ENCODE data around the gene KCNJ10. TPM values are rescaled to one million over a fixed set of nuclear protein-coding genes. Genes with fewer than 3 reads are reported as not detected.

KCNJ10 gene
- total RNA-seq, 2 donors from 2014 or later: not detected

DNA sequence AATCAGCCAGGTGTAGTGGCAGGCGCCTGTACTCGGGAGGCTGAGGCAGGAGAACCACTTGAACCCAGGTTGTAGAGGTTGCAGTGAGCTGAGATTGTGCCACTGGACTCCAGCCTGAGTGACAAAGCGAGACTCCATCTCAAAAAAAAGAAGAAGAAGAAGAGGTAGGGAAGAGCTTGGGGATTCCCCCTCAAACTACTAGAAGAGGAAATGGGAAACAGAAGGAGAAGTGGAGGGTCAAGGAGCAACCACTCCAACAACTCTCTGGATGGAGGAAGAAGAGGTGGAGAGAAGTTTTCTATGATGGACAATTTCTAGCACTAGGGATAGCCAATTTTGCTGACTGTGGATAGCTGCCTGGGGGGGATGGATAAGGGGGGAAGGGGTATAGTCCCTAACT, 101.1 kb downstream of the KCNJ10 start:
- Histone ChIP-seq H3K27me3 (replicated peaks; ENCODE audit: insufficient read depth) (no peaks in the 10 kb centered on the region), H3K4me3 (no peak overlapping the region), H3K9me3 (no peaks in the 10 kb centered on the region), H3K4me1 (ENCODE audit: control insufficient read depth in 1 of 2, low read depth in 2 of 2) (no peaks in the 10 kb centered on the region), H3K27ac (no peak overlapping the region), H3K36me3 (no peaks in the 10 kb centered on the region)
- ATAC-seq (ENCODE audit: insufficient number of reproducible peaks, low FRiP score, low read depth) (no peak), DNase-seq (ENCODE audit: low spot score) (no peak)
- TF ChIP-seq, protein P1, sequence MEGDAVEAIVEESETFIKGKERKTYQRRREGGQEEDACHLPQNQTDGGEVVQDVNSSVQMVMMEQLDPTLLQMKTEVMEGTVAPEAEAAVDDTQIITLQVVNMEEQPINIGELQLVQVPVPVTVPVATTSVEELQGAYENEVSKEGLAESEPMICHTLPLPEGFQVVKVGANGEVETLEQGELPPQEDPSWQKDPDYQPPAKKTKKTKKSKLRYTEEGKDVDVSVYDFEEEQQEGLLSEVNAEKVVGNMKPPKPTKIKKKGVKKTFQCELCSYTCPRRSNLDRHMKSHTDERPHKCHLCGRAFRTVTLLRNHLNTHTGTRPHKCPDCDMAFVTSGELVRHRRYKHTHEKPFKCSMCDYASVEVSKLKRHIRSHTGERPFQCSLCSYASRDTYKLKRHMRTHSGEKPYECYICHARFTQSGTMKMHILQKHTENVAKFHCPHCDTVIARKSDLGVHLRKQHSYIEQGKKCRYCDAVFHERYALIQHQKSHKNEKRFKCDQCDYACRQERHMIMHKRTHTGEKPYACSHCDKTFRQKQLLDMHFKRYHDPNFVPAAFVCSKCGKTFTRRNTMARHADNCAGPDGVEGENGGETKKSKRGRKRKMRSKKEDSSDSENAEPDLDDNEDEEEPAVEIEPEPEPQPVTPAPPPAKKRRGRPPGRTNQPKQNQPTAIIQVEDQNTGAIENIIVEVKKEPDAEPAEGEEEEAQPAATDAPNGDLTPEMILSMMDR (IDR thresholded peaks at IDR 0.05): no peak

- ATAC-seq (ENCODE audit: insufficient number of reproducible peaks, low FRiP score, low read depth) (no peak), DNase-seq (ENCODE audit: low spot score) (no peak)
- Histone ChIP-seq H3K27me3 (replicated peaks; ENCODE audit: insufficient read depth) (no peaks in the 10 kb centered on the region), H3K27ac (no peak overlapping the region), H3K9me3 (no peaks in the 10 kb centered on the region), H3K36me3 (no peaks in the 10 kb centered on the region), H3K4me3 (no peak overlapping the region), H3K4me1 (ENCODE audit: control insufficient read depth in 1 of 2, low read depth in 2 of 2) (no peaks in the 10 kb centered on the region)
- TF ChIP-seq, protein P1 (IDR thresholded peaks at IDR 0.05): no peak
Observed at GRCh38 chr1:159965263-159965662, 104.7 kb downstream of the KCNJ10 start.

DNA sequence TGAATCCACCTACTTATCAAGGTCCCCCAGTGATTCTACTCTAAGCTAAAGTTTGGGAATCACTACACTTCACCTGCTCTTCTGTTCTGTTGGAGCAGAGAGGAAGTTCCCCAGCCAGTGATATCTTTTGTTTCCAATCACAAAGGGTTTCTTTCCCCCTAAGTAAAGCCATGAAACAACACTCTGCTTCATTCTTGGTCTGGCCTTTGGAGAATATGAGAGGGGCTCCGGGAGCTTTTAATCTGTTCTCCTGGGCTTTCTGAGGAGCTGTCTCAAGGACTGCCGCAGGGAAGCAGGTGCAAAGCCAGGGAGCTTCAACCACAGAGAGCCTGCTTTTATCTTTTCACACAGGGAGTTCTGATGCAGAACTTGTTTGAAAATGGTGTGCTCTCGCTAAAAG, 105.8 kb downstream of the KCNJ10 start:
- ATAC-seq (ENCODE audit: insufficient number of reproducible peaks, low FRiP score, low read depth): no peak
- no peaks in the 10 kb centered on the region for H3K36me3 ChIP-seq
- H3K9me3 ChIP-seq: no peaks in the 10 kb centered on the region
- no peaks in the 10 kb centered on the region for H3K27me3 ChIP-seq (replicated peaks; ENCODE audit: insufficient read depth)
- no peak overlapping the region for H3K27ac ChIP-seq
- TF ChIP-seq, protein P1 (IDR thresholded peaks at IDR 0.05): no peak
- no peaks in the 10 kb centered on the region for H3K4me1 ChIP-seq (ENCODE audit: control insufficient read depth in 1 of 2, low read depth in 2 of 2)
- H3K4me3 ChIP-seq: no peak overlapping the region
- DNase-seq (ENCODE audit: low spot score): no peak

DNA sequence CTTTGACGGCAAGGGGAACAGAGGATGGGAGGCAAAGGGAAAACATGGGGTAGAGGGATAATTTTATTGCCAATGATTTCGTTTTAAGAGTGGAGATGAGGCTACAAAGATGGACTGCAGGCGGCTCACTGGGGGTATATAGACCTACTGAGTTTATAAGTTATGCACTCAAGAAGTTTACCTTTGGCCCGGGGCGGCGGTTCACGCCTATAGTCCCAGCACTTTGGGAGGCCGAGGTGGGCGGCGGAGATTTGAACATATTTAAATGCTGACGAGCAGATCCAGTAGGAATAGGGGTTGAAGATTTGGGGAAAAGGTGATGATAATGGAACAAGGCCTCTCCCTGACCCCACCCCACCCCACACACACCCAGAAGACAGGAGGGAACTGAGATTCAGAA, 107.8 kb downstream of the KCNJ10 start:
- ATAC-seq (ENCODE audit: insufficient number of reproducible peaks, low FRiP score, low read depth) (no peak), DNase-seq (ENCODE audit: low spot score) (no peak)
- H3K4me1 ChIP-seq (ENCODE audit: control insufficient read depth in 1 of 2, low read depth in 2 of 2): no peaks in the 10 kb centered on the region
- H3K9me3 ChIP-seq: no peaks in the 10 kb centered on the region
- H3K36me3 ChIP-seq: no peaks in the 10 kb centered on the region
- TF ChIP-seq, protein P1 (IDR thresholded peaks at IDR 0.05): no peak
- no peak overlapping the region for H3K4me3 ChIP-seq
- H3K27ac ChIP-seq: no peak overlapping the region
- H3K27me3 ChIP-seq (replicated peaks; ENCODE audit: insufficient read depth): no peaks in the 10 kb centered on the region

DNA sequence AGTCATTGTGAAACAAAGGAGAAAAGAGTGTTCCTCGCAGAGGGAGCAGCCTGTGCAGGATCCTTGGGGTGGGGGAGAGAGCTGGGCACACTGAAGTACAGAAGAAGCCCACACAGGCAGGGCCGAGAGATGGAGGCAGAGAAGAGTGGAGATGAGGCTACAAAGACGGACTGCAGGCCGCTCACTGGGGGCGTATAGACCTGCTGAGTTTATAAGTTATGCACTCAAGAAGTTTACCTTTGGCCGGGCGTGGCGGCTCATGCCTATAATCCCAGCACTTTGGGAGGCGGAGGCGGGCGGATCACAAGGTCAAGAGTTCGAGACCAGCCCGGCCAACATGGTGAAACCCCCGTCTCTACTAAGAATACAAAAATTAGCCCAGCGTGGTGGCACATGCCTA, 108.3 kb downstream of the KCNJ10 start:
- H3K9me3 ChIP-seq: no peaks in the 10 kb centered on the region
- DNase-seq (ENCODE audit: low spot score): no peak
- H3K27ac ChIP-seq: no peak overlapping the region
- H3K4me1 ChIP-seq (ENCODE audit: control insufficient read depth in 1 of 2, low read depth in 2 of 2): no peaks in the 10 kb centered on the region
- no peaks in the 10 kb centered on the region for H3K27me3 ChIP-seq (replicated peaks; ENCODE audit: insufficient read depth)
- TF ChIP-seq, protein P1 (IDR thresholded peaks at IDR 0.05): no peak
- no peak for ATAC-seq (ENCODE audit: insufficient number of reproducible peaks, low FRiP score, low read depth)
- no peaks in the 10 kb centered on the region for H3K36me3 ChIP-seq
- H3K4me3 ChIP-seq: no peak overlapping the region

All from thoracic aorta (tissue), 2 donors.